ENCODE data around the gene EMILIN1.

- TF ChIP-seq CTCF (IDR thresholded peaks at IDR 0.05 in 4 of 5, conservative IDR thresholded peaks at IDR 0.05 in 1 of 5) (no peak), POLR2A (IDR thresholded peaks at IDR 0.05) (no peak)
These were observed 19.1 kb upstream of the EMILIN1 start for GRCh38 chr2:27059141-27059820.

Data from gastrocnemius medialis (tissue), 4 donors.